Uterus (tissue), 2 donors: ENCODE results near the gene PTGER1.

Experiments
- POLR2A ChIP-seq, 2 donors: fragments of 450-650 bp; IDR thresholded peaks; one replicate each; pipeline ENCODE4 v1.6.1; 2016; ENCODE audit warnings: antibody characterized with exemption in 2 of 2, mild to moderate bottlenecking in 1 of 2, moderate library complexity in 1 of 2
- TF ChIP-seq, protein P1 (sequence below), 4 experiments: fragments of 200-600 bp in 2 of 4; fragments of 450-650 bp in 2 of 4; sonication (generic) in 2 of 4; IDR thresholded peaks; one replicate each; pipeline ENCODE4 v1.5.1; 2016 to 2019; ENCODE audit warnings: antibody characterized with exemption in 4 of 4, mild to moderate bottlenecking in 2 of 4, moderate library complexity in 1 of 4

DNA sequence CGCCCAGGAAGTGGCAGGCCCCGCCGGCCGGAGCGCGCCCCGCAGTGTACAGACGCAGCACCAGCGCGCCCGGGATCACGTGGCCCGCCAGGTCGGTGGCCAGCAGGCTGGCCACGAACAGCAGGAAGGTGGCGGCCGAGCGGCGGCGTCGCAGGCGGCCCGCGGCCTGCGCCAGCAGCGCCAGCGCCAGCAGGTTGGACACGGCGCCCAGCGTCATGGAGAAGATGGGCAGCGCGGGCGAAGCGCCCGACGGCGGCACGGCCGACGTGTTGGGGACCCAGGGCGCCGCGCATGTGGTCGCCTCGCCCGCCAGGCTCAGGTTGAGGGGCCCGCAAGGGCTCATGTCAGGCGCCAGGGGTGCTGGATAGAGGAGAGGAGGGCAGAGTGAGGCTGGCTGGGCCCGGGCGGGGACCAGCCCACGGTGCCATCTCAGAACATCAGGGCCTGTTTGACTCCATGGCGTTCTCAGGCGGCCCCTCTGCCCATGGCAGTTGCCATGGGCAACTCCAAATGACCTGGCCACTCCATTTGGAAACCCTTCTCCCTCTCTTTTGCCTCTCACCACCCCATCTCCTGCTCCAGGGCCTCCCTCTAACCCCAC is 1.1 kb downstream of the PTGER1 start:
- TF ChIP-seq, protein P1, sequence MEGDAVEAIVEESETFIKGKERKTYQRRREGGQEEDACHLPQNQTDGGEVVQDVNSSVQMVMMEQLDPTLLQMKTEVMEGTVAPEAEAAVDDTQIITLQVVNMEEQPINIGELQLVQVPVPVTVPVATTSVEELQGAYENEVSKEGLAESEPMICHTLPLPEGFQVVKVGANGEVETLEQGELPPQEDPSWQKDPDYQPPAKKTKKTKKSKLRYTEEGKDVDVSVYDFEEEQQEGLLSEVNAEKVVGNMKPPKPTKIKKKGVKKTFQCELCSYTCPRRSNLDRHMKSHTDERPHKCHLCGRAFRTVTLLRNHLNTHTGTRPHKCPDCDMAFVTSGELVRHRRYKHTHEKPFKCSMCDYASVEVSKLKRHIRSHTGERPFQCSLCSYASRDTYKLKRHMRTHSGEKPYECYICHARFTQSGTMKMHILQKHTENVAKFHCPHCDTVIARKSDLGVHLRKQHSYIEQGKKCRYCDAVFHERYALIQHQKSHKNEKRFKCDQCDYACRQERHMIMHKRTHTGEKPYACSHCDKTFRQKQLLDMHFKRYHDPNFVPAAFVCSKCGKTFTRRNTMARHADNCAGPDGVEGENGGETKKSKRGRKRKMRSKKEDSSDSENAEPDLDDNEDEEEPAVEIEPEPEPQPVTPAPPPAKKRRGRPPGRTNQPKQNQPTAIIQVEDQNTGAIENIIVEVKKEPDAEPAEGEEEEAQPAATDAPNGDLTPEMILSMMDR (IDR thresholded peaks at IDR 0.05), result no peak
- no peak for TF ChIP-seq POLR2A (IDR thresholded peaks at IDR 0.05)
